HEK293T (cell line): ENCODE data around the gene TRAPPC11.

ENCODE experiments used
- ARNT ChIP-seq: fragments of 450-650 bp; IDR thresholded peaks from 2 replicates; pipeline ENCODE4 v1.6.1; 2017; ENCODE audit warnings: mild to moderate bottlenecking
- BHLHE40 ChIP-seq: fragments of 450-650 bp; IDR thresholded peaks from 2 replicates; pipeline ENCODE4 v1.6.1; 2016; ENCODE audit warnings: mild to moderate bottlenecking, moderate library complexity, borderline replicate concordance
- FOXA1 ChIP-seq: fragments of 450-650 bp; IDR thresholded peaks from 2 replicates; pipeline ENCODE4 v1.6.1; 2016; ENCODE audit warnings: mild to moderate bottlenecking
- FOXM1 ChIP-seq: fragments of 450-650 bp; IDR thresholded peaks from 2 replicates; pipeline ENCODE4 v1.6.1; 2017; ENCODE audit warnings: mild to moderate bottlenecking, borderline replicate concordance
- SUZ12 ChIP-seq: fragments of 450-650 bp; IDR thresholded peaks from 2 replicates; pipeline ENCODE4 v1.6.1; 2016; ENCODE audit warnings: mild to moderate bottlenecking
- ZNF384 ChIP-seq: fragments of 450-650 bp; IDR thresholded peaks from 2 replicates; pipeline ENCODE4 v1.6.1; 2016

- TF ChIP-seq FOXA1, result no peak
- no peak for TF ChIP-seq BHLHE40
- TF ChIP-seq SUZ12, result no peak
- TF ChIP-seq ARNT, result no peak
- TF ChIP-seq ZNF384, result no peak
- TF ChIP-seq FOXM1, result no peak
Measured at GRCh38 chr4:183674153-183674552, 15.1 kb downstream of the TRAPPC11 start.
